HuH-7.5 (cell line): Measurements from ENCODE around the gene CDK19.

Experiments
- DNase-seq: peaks from one replicate; pipeline ENCODE4 v3.0.0; 2011; ENCODE audit warnings: low spot score

Gene CDK19

GRCh38 chr6:110575925-110576463 lies 239.3 kb downstream of the CDK19 start:
- no peak for DNase-seq

GRCh38 chr6:110574817-110575216 lies 240.5 kb downstream of the CDK19 start:
- DNase-seq = no peak

- no peak for DNase-seq
These were observed 241.7 kb downstream of the CDK19 start for GRCh38 chr6:110573537-110573936.

GRCh38 chr6:110573136-110573535 lies 242.1 kb downstream of the CDK19 start:
- no peak for DNase-seq

- no peak for DNase-seq
These were observed 247.1 kb downstream of the CDK19 start for GRCh38 chr6:110567957-110568696.

GRCh38 chr6:110566346-110567125 lies 248.7 kb downstream of the CDK19 start:
- peak; percentile 26 for DNase-seq

- DNase-seq = no peak
These were observed 250.4 kb downstream of the CDK19 start for GRCh38 chr6:110564703-110565421.

GRCh38 chr6:110563711-110564110 lies 251.6 kb downstream of the CDK19 start:
- no peak for DNase-seq

GRCh38 chr6:110562316-110562915 lies 252.9 kb downstream of the CDK19 start:
- no peak for DNase-seq

- DNase-seq = no peak
These were observed 253.6 kb downstream of the CDK19 start for GRCh38 chr6:110561696-110562095.

- DNase-seq = no peak
These were observed 254.3 kb downstream of the CDK19 start for GRCh38 chr6:110561008-110561396.

GRCh38 chr6:110560239-110561007 lies 254.8 kb downstream of the CDK19 start:
- no peak for DNase-seq
